ENCODE data around the gene VSX2. TPM values are rescaled to one million over a fixed set of nuclear protein-coding genes. Genes with fewer than 3 reads are reported as not detected.

VSX2 gene
- total RNA-seq, 2 experiments from 2014 or later, result not detected

DNA sequence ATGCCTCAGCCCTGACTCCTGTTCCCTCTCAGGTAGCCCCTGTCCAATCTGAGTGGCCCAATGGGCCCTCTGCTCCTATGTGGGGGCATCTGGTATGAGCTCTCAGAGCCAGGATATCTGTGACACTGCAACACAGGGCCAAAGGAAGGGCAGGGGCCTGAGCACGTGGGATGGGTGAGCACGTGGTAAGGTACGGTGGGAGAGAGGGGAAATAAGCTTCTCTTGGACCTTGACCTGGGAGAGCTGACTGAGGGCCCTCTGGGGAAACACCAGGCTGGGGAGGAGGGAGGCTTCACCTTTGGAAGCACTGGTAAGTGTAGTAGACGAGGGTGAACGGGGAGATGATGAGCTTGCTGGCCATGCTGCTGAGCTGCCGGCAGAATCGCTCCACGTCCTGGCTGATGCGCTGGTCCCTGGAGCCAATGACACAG, 56.8 kb downstream of the VSX2 start:
- H3K27ac Mint-ChIP-seq, result no peak overlapping the region
- peaks cover 11% of the 10 kb centered on the region for H3K4me1 Mint-ChIP-seq (ENCODE audit: low read depth)
- intact Hi-C loops (cut with micrococcal nuclease), result no loop called here
- no peaks in the 10 kb centered on the region for H3K27me3 Mint-ChIP-seq (ENCODE audit: low read depth)
- CTCF ChIA-PET, result interaction anchor here (0.6 to 1.7 kb wide), 4 partner anchors 12 to 192 kb away, joined by 3 to 5 read pairs (median 4); no protein-coding TSS in a partner anchor
- DNase-seq, result no peak
- H3K4me3 Mint-ChIP-seq, result no peak overlapping the region
- H3K9me3 Mint-ChIP-seq, result no peaks in the 10 kb centered on the region
- peaks cover 10% of the 10 kb centered on the region for H3K36me3 Mint-ChIP-seq (ENCODE audit: low read depth)

GRCh38 chr14:74297986-74298385, 58.7 kb downstream of the VSX2 start:
- Mint-ChIP-seq H3K36me3 (ENCODE audit: low read depth) (peaks cover 6% of the 10 kb centered on the region), H3K4me3 (no peak overlapping the region), H3K27ac (peak overlapping the region; percentile 37), H3K4me1 (ENCODE audit: low read depth) (peaks cover 20% of the 10 kb centered on the region), H3K9me3 (no peaks in the 10 kb centered on the region), H3K27me3 (ENCODE audit: low read depth) (no peaks in the 10 kb centered on the region)
- intact Hi-C loops (cut with micrococcal nuclease), result no loop called here
- DNase-seq, result no peak
- CTCF ChIA-PET, result interaction anchor here (1.1 to 1.2 kb wide), 2 partner anchors 14 to 41 kb away, joined by 3 to 4 read pairs; no protein-coding TSS in a partner anchor

DNA sequence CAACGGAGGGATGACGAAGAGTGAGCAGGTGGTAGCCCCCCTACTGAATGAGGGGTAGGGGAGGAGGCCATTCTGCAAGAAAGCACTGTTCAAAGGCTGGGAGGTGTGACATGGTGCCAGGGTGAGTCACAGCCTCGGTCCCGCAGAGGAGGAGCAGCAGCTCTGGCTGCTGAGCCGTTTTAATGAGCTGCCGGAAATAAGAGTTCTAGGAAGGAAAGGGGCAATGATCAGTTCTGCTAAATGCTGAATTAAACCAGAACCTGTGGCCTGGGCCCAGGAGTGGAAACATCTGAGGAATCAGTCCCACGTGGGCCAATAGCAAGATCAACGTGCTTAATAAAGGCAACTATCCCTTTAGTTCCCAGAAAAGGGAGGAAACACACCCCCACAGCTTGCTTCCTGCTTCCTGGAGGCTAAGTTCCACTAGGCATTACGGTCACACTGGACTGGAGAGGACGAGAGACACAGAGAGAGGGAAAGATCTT, 59.9 kb downstream of the VSX2 start:
- intact Hi-C loops (cut with micrococcal nuclease), result no loop called here
- H3K4me1 Mint-ChIP-seq (ENCODE audit: low read depth), result peaks cover 27% of the 10 kb centered on the region
- no peak overlapping the region for H3K4me3 Mint-ChIP-seq
- peaks cover 3% of the 10 kb centered on the region for H3K36me3 Mint-ChIP-seq (ENCODE audit: low read depth)
- no peak overlapping the region for H3K27ac Mint-ChIP-seq
- no peak for DNase-seq
- H3K9me3 Mint-ChIP-seq, result no peaks in the 10 kb centered on the region
- CTCF ChIA-PET, result interaction anchor here (1.0 kb wide), 1 partner anchor 16 kb away, joined by 3 read pairs; no protein-coding TSS in a partner anchor
- no peaks in the 10 kb centered on the region for H3K27me3 Mint-ChIP-seq (ENCODE audit: low read depth)

DNA sequence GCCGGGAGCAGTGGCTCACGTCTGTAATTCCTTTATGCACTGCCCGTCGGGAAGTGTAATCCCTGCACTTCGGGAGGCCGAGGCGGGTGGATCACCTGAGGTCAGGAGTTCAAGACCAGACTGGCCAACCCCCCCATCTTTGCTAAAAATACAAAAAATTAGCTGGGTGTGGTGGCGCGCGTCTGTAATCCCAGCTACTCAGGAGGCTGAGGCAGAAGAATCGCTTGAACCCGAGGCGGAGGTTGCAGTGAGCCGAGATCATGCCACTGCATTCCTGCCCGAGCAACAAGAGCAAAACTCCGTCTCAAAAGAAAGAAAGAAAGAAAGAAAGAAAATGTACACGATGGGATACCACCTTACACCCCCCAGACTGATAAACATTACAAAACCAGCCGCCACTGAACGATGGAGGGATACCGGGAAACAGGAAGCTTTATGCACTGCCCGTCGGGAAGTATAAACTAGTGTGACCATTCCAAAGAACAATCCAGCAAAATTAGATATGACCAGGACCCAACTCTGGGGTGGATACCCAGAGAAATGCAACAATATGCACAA, 62.4 kb downstream of the VSX2 start:
- H3K9me3 Mint-ChIP-seq, result no peaks in the 10 kb centered on the region
- intact Hi-C loops (cut with micrococcal nuclease), result loop anchor here (1.0 to 2.0 kb wide), 2 partner anchors 44 to 461 kb away; partner anchors contain the start of gene YLPM1
- peaks cover 27% of the 10 kb centered on the region for H3K4me1 Mint-ChIP-seq (ENCODE audit: low read depth)
- peak overlapping the region; percentile 92 for H3K27ac Mint-ChIP-seq
- peak overlapping the region; percentile 97 for H3K4me3 Mint-ChIP-seq
- DNase-seq, result no peak
- peaks cover 3% of the 10 kb centered on the region for H3K36me3 Mint-ChIP-seq (ENCODE audit: low read depth)
- CTCF ChIA-PET, result interaction anchor here (0.7 to 1.4 kb wide), 4 partner anchors 8 to 218 kb away, joined by 3 to 5 read pairs (median 4); no protein-coding TSS in a partner anchor
- H3K27me3 Mint-ChIP-seq (ENCODE audit: low read depth), result no peaks in the 10 kb centered on the region

- H3K27me3 Mint-ChIP-seq (ENCODE audit: low read depth), result no peaks in the 10 kb centered on the region
- CTCF ChIA-PET, result interaction anchor here (0.7 to 1.5 kb wide), 4 partner anchors 9 to 14 kb away, joined by 3 to 5 read pairs (median 5); no protein-coding TSS in a partner anchor
- H3K4me3 Mint-ChIP-seq, result peak overlapping the region; percentile 97
- H3K36me3 Mint-ChIP-seq (ENCODE audit: low read depth), result peaks cover 3% of the 10 kb centered on the region
- peaks cover 27% of the 10 kb centered on the region for H3K4me1 Mint-ChIP-seq (ENCODE audit: low read depth)
- H3K9me3 Mint-ChIP-seq, result no peaks in the 10 kb centered on the region
- DNase-seq, result peak; percentile 23
- intact Hi-C loops (cut with micrococcal nuclease), result loop anchor here (1.0 to 2.0 kb wide), 2 partner anchors 45 to 461 kb away; partner anchors contain the start of gene YLPM1
- peak overlapping the region; percentile 92 for H3K27ac Mint-ChIP-seq
Measured at GRCh38 chr14:74302152-74302628, 62.9 kb downstream of the VSX2 start.

GRCh38 chr14:74302634-74303569, 63.7 kb downstream of the VSX2 start, which contains the start of gene ABCD4:
Gene ABCD4 (minus strand): TSS chr14:74302934. CDS start chr14:74302912, 22 bp downstream.
- no peaks in the 10 kb centered on the region for H3K27me3 Mint-ChIP-seq (ENCODE audit: low read depth)
- peak within 1 kb of the TSS; percentile 92 for H3K27ac Mint-ChIP-seq
- peak; percentile 92 for DNase-seq
- CTCF ChIA-PET, result interaction anchor here (0.7 to 1.5 kb wide), 4 partner anchors 8 to 466 kb away, joined by 3 to 5 read pairs (median 4); no protein-coding TSS in a partner anchor
- intact Hi-C loops (cut with micrococcal nuclease), result loop anchor here (1.0 to 2.0 kb wide), 3 partner anchors 46 to 460 kb away; partner anchors contain the start of genes ISCA2, NPC2 and YLPM1
- H3K9me3 Mint-ChIP-seq, result no peaks in the 10 kb centered on the region
- peaks cover 2% of the 10 kb centered on the region for H3K36me3 Mint-ChIP-seq (ENCODE audit: low read depth)
- peaks cover 27% of the 10 kb centered on the region for H3K4me1 Mint-ChIP-seq (ENCODE audit: low read depth)
- peak within 1 kb of the TSS; percentile 97 for H3K4me3 Mint-ChIP-seq

DNA sequence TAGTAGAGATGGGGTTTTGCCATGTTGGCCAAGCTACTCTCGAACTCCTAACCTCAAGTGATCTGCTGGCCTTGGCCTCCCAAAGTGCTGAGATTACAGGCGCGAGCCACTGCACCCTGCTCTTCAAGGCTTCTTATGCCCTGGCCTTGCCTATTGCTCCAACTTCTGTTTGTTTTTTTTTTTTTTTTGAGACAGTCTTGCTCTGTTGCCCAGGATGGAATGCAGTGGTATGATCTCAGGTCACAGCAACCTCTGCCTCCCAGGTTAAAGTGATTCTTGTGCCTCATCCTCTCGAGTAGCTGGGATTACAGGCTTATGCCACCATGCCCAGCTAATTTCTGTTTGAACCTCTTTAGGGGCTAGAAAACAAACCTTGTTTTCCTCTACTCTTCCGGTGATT, 69.4 kb downstream of the VSX2 start:
- no peaks in the 10 kb centered on the region for H3K9me3 Mint-ChIP-seq
- no peak overlapping the region for H3K27ac Mint-ChIP-seq
- H3K36me3 Mint-ChIP-seq (ENCODE audit: low read depth), result no peaks in the 10 kb centered on the region
- H3K4me1 Mint-ChIP-seq (ENCODE audit: low read depth), result no peaks in the 10 kb centered on the region
- CTCF ChIA-PET, result interaction anchor here (1.0 to 1.5 kb wide), 2 partner anchors 13 to 17 kb away, joined by 5 read pairs; no protein-coding TSS in a partner anchor
- DNase-seq, result no peak
- H3K4me3 Mint-ChIP-seq, result no peak overlapping the region
- no peaks in the 10 kb centered on the region for H3K27me3 Mint-ChIP-seq (ENCODE audit: low read depth)
- intact Hi-C loops (cut with micrococcal nuclease), result no loop called here

GRCh38 chr14:74309125-74310022, 70.1 kb downstream of the VSX2 start:
- Mint-ChIP-seq H3K27me3 (ENCODE audit: low read depth) (no peaks in the 10 kb centered on the region), H3K27ac (no peak overlapping the region), H3K4me1 (ENCODE audit: low read depth) (no peaks in the 10 kb centered on the region), H3K4me3 (no peak overlapping the region), H3K36me3 (ENCODE audit: low read depth) (no peaks in the 10 kb centered on the region), H3K9me3 (no peaks in the 10 kb centered on the region)
- DNase-seq, result no peak
- intact Hi-C loops (cut with micrococcal nuclease), result no loop called here
- CTCF ChIA-PET, result interaction anchor here (1.5 kb wide), 1 partner anchor 18 kb away, joined by 5 read pairs; no protein-coding TSS in a partner anchor

DNA sequence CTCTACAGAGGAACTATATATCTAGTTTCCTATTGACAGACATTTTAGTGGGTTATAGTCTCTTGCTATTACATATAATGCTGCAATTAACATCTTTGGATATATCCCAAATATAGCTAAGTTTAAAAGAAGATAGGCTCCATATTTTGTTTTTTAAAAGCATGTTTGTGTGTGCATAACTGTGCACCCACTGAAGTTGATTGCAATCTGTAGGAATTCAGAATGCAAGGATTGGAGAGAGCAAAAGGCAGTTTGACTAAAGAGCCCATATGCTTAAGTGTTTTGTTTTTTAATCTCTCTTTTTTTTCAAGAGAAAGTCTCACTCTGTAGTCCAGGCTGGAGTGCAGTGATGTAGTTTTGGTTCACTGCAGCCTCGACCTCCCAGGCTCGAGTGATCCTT, 72.9 kb downstream of the VSX2 start:
- H3K36me3 Mint-ChIP-seq (ENCODE audit: low read depth), result no peaks in the 10 kb centered on the region
- H3K4me3 Mint-ChIP-seq, result no peak overlapping the region
- intact Hi-C loops (cut with micrococcal nuclease), result no loop called here
- no peaks in the 10 kb centered on the region for H3K4me1 Mint-ChIP-seq (ENCODE audit: low read depth)
- H3K27me3 Mint-ChIP-seq (ENCODE audit: low read depth), result no peaks in the 10 kb centered on the region
- CTCF ChIA-PET, result interaction anchor here (0.9 to 1.2 kb wide), 2 partner anchors 9 to 190 kb away, joined by 3 to 5 read pairs; partner anchors contain the start of gene ABCD4
- no peak overlapping the region for H3K27ac Mint-ChIP-seq
- H3K9me3 Mint-ChIP-seq, result no peaks in the 10 kb centered on the region
- no peak for DNase-seq
